GM21529 (cell line): ENCODE results near the gene STRADA.
"Not testable (repeated sequence)": the region's sequence is repeated elsewhere in the genome, so short reads cannot be mapped to it uniquely, and the experiment has no call there.

Experiments used
- ATAC-seq: cut with Tn5 transposase; IDR thresholded peaks from one replicate; pipeline ENCODE4 v1.9.1; 2021; ENCODE audit not compliant: unreplicated experiment

The STRADA gene

DNA sequence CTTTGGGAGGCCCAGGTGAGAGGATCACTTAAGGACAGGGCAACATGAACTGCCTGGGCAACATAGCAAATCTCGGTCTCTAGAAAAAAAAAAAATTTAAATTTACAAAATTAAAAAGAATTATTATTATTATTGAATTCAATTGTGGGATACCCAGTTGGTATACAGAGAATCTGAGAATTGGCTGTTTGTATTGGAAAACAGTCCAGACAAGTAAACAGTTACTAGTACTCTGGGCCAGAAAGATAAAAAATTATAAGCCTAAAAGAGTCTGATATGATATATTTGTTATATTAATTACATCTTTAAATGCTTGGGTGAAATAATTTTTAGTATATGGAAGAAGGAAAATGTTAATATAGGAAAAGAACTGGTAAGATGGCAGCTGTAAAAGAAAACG, 16.8 kb upstream of the STRADA start:
- ATAC-seq = no peak

DNA sequence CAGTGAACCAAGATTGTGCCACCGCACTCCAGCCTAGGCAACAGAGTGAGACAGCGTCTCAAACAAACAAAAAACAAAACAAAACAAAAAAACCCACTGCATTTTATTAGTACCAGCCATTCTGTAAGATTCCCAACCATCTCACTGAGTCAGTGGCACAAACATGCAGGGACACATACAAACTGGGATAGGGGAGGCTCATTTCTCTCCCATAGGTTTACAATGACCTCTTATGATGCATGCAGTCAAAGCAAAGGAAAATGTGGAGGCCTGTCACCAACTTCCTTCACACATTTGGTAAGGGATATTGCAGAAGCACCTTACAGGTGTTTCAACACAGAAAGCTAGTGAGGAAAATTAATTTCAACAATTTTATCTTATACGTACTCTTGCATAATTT, 12.4 kb upstream of the STRADA start:
- ATAC-seq = no peak

DNA sequence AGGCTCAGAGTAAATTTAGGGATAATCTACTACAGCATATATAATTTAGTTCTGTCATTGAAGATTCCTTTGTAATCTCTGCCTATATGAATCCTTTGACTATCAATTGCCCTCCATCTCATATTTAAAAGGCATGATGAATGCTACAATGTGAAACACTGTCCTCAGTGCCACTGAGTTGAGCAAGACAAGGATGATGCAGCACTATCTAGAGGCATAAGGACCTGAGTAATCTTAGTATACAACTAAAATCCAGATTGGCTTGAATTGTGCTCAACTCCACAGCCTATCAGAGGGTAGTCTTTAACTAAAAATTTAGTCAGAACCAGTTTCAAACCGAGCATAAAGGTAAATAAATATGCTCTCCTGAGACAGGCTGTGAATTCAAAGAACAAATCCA, 11.6 kb upstream of the STRADA start:
- ATAC-seq = no peak

DNA sequence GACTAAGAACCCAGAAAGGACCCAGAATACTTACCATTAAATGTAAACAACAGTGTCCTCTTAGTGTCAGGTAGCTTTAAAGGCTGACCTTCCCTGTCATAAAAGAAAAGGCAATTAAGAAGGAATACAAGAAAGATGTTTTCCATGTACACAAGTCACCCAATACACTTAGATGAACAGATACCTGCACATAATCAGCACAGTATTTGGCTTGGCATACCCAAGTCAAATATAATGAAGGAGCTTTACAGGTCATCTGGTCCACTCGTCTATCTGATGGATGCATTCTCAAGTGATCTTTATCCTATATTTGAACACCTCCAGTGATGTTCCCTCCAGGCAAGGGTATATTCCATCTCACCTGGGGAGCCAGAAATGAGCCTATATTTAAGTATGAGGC, 11.1 kb upstream of the STRADA start:
- ATAC-seq = no peak

DNA sequence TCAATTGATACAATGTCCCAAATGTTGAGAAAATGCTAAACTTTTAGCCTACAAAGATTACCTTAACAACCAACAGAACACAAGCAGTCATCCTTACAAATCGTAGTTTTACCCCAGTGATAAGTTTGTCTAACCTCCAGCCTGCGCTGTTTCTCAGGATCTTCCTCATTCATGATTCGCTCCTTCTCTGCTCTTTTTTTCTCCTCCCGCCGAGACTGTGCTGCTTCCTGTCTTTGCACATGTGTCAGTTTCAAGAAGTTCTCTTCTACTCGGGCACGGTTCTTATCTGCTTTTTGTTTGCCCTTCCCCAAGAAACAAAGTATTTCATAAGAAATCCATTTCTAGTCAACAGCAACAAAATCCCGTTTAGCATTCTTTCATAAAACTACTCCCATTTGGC, 10.2 kb upstream of the STRADA start:
- ATAC-seq = no peak

DNA sequence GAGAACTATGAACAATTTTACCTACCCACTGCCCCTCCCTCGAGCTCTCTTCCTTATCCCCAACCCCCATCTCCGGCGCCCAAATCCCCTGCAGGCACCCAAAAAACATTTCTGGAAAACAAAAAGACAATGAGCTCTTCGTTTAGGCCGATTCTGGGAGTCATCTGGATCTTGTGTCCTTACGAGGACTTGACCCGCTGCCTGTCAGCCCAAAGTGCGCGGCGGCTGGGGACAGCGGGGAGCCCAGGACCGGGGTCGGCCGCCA, 524 bp downstream of the STRADA start:
- peak; percentile 23 for ATAC-seq

DNA sequence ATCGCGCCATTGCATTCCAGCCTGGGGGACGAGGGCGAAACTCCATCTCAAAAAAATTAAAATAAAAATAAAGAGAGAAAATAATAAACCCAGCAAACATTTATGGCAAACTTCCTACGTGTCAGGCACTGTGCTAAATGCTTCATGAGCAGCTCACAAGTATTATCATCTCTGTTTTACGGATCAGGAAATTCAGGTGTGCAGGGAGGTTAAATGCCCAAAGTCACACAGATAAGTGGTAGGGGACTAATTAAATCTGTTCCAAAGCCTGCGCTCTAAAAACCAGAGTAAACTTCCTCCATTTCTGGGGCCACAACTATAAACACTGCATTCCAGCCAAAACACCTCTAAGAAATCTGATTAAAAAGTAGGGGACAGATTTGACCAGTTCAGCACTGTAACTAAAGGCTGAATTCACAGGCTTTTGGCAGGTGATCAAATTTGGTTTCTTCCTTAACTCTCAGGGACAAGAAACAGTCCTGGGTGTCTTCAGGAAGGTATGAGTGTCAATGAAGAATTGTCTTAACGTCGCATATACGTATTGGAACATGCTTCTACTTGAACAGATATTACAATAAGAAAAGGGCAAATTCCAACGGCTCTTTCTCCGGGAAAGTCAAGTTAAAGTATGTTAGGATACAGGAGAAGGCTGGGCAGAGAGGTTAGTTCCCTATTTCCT, 996 bp downstream of the STRADA start:
- ATAC-seq = no peak

DNA sequence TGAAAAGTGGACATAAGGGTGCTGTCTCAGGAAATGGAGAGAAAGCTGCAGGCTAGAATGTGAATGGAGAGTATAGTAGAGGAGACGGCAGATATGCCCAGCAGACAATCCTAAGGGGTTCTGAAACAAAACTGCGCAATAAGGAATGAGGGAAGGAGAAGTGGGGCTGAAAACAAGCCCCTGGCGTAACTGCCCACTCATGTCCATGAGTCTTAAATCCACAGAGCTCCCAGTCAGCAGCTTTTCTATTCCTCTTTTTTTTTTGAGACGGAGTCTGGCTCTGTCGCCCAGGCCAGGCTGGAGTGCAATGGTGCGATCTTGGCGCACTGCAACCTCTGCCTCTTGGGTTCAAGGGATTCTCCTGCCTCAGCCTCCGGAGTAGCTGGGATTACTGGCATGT, 5.9 kb downstream of the STRADA start:
- no peak for ATAC-seq

DNA sequence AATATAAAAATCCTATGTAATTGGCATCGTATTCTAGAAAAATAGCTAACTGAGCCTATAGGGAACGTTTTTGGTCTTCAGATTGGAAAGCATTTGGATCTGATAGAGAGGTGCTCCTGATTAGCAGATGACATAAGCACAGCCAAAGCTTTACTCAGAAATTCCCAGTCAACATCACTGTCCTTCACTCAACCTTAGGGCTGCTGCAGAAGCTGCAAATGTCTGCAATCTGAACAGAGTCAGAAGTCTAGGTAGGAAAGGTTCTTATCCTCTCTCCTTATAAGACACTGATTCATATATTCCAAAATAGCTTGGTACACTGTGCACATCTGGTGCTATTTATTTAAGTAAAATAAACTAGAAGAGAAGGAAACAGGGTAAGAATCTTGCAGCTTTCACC, 19.2 kb downstream of the STRADA start:
- ATAC-seq = no peak

DNA sequence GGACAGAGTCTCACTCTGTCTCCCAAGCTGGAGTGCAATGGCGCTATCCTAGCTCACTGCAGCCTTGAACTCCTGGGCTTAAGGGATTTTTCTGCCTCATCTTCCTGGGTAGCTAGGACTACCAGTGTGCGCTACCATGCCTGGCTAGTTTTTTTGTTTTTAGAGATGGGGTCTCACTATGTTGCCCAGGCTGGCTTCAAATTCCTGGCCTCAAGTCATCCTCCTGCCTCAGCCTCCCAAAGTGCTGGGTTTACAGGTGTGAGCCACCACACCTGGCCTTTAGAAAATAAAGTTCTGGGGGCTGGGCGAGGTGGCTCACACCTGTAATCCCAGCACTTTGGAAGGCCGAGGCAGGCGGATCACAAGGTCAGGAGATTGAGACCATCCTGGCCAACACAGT, 21.4 kb downstream of the STRADA start:
- ATAC-seq = not testable (repeated sequence)

DNA sequence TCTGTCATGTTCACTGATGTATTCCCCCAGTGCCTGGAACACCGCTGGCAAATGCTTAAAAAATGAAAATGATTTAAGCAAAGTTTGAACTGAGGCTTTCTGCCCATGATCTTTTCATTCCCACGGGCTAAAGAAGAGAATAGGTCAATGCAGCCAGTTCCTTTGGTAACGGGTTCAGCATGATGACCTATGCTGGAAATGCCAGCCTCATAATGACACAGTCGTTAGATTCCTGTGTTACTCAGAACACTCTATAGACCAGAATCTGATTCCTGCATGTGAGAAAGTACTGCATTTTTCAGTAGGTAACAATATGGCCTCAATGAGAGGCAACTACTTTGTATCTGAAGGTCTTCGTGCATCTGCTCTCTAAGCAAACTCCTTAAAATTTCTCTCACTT, 22.6 kb downstream of the STRADA start:
- no peak for ATAC-seq

DNA sequence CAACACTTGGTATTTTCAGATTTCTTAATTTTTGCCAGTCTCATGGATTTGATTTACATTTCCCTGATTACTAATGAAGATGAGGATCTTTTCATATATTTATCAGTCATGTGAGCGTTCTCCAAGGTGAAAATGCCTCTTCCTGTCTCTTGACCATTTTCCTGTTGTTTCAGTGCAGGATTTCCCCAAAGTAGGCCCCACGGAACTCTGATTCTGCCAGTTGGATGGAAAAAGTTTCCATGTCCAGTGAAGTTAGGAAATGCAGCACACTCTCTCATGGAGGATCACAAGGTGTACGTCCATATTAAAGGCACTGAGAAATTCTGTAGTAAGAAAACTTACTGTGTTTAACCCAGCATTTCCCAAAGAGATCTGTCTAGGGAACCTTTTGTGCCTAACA, 25.2 kb downstream of the STRADA start:
- no peak for ATAC-seq

DNA sequence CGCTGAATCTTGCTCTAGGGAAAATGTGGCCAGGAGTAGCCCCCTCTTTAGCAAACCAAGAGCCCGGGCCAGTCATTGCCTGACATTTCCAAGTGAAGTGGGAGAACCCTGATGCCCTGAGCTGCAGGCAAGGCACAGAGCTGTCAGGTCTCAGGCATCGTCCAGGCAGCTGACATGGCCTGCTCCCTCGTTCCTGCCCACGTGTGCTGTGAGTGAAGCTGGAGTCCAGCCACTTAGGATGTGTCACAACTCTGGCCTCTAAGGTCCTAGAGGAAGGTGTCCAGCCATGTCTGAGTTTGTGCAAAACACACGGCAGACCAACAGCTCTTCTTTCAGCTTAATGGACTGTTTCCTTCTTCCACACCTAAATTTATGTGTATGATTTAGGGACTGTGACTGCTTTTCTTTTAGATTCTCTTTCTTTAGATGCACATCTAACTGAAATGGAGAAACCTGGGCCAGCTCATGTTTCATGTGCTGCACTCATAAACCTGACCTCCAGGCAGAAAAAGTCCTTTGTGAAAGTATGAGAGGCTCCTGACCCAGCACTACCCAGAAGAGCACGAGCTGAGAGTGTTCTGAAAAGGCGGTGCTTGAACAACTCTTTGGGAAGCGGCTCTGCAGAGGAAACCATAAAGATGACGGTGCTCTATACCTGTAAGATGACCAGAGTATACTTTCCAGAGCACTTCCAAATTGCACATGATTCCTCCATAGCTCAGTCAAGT, 26.9 kb downstream of the STRADA start:
- ATAC-seq = no peak

DNA sequence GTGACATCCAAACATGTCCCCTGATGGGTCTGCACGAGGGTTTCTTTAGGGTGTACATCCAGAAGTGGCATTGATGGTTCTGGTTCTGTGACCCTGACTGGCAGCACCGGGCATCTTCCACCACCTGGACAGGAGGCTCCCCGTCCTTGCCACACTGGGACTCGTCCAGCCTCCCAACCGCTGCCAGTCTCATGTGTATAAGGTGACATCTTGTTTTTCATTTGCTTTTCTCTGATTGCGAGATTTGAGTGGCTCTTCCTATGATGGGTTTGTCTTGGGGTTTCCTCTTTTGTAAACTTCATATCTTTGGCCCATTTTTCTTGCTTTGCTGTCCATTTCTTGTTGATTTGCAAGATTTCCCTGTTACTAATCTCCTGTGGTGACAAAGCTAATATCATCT, 32.5 kb downstream of the STRADA start:
- ATAC-seq = no peak

DNA sequence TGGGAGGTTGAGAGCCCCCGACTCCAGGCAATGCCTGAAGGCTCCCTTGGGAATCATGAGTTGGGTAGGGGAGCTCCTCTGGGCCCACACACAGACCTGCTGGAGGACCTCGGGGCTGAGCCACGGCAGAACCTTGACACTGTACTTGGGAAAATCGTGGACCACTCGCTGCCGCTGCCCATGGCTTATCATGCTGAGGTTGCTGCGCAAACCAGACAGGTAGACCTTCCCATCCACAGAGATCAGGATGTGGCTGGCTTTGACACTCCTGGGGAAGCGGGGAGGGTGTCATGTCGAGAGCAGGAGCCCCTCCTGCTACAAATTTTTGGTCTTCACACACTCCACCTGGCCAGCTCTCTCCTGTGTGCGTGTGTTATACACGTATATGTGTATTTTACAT, 34.4 kb downstream of the STRADA start:
- ATAC-seq = no peak

DNA sequence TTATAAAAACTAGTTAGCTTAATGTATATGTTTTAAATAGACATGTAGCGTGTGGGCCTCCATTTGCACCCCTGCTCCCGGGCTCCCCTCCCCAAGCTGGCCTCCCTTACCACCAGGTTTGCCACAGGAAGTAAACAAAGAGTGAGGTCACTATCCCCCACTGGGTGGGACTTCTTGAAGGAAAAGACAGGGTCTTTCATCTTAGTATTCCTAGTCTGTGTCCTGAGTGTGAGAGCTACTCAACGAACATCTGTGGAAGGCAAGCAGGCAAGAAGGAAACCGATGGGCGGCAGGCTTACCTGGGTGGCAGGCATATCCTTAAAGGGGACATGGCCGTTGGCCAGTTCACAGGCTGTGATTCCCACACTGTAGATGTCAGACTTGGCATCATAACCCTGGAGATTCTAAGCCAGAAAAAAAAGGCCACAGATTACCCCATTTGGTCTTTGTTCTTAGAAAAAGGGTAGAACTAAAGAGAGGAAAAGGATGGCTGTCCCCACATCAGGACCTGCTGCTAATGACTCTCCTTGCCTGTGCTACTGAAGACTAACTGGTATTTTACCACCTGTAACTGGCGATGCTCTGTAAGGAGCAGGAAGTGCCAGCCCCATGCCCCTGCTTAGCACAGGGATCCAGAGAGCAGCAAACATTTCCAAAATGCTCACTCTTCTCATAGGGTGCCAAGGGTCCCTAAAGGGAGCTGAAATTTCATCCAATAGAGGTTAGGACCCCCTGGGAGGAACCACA, 35.1 kb downstream of the STRADA start:
- no peak for ATAC-seq

DNA sequence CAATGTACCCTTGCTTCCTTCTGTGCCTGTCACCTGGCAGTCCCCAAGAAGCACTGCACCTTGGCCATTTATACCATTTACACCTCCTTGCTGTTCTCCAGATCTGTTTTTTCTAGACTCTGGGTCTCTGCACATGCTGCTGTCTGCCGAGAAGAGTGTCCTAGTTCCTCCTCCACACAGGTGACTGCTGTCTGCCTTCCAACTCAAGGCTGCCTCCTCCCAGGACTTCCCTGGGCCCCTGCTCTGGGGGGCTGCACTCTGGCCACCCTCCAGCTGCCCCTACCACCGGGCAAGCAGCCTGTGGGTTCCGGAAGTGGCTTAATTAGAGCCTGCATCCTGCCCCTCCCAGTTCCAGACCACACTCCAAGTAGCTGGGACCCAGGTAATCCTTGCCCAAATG, 35.9 kb downstream of the STRADA start:
- ATAC-seq = no peak

DNA sequence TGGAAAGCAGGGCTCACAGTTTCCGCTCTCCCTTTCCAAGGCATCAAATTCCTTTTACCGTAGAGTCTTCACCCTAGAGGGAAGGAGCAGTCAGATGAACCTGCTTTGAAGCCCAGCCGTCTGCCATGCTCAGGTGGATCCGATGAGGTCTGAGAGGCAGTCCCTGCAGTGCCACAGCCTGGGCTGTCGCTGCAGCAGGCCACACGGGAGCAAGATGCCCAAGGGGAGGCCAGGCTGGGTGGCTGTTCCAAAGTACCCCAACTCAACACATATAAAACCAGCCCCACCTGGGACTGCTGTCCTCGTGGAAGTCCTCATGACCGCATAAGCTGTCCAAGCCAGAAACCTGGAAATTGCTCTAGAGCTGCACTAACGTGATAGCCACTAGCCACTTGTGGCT, 36.8 kb downstream of the STRADA start:
- no peak for ATAC-seq

DNA sequence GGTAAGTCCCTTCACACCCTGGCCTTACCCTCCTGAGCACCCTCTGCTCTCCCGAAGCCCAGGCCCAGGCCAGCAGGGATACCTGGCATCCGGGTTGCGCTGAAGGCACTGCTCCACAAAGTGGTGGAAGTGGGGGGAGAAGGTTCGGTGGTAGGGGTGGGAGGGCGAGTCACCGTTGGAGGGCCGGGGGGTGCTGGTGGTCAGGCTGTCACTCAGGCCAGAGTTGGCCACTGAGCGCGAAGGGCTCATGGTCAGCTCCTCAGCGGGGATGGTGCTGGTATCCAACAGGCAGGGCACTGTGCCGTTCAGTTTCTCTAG, 37.4 kb downstream of the STRADA start:
- no peak for ATAC-seq

DNA sequence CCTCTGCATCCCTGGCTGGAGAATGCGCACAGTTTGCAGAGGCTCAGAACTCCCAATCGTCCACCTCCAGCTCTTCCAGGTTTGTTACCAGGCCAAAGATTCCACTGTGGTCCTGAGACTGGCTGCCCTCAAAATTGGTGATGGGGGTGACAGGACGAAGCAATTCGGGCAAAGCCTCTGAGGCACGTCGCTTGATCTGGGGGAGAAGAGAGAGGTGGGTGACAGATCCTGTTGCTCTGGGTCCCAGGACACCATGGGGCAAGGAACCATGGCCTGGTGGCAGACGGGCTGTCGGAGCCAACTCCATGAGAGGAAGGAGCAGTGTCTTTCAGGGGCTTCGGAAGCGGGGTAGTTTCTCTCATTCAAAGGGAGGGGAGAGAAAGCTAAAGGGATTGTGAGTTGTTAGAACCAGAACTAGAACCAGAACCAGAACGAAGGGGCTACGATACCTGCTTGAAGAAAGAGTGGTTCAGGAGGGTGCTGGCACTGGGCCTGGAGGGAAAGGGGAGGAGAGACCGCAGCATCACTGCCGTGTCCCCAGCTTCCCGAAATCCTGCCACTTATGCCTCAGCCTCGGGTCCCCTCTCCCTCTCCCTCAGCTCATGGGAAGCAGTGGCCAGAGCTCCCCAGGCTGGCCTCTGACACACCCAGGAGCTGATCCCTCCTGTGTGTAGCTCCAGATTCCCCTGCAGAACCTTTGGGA, 37.9 kb downstream of the STRADA start:
- no peak for ATAC-seq

DNA sequence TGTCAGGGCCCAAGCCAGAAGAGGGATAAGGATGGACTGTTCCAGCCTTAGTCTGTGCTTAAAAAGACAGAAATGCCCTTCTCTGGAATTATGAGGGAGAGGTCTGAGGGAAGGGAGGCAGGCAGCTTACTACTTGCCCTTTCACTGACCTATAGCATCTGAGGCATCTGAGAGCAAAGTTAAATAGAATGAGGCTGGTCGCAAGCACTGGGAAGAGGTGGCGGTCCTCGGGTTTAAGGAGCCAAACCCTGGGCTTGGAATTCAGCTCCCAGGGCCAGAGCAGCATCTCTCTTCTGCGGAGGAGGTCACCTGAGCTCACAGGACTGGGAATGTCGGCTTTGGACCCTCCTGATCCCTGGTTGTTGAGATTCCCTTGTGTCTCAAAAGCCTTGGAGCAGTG, 38.6 kb downstream of the STRADA start:
- no peak for ATAC-seq

DNA sequence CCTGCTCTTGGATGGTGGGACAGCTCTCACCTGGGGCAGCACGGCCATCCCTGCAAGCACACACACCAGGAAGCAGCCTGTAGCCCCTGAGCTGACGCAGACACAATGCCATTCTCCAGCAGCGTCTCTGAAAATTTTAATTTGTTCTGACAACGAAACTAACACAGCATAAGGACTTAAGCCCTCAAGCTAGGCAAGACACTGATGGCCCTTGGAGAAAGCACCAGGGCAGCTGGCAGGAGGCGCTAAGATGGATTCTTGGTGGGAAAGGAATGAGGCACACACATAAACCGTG, 38.9 kb downstream of the STRADA start:
- ATAC-seq = no peak
